K562 (cell line): Measurements from ENCODE around the gene METTL8. TPM values are rescaled to one million over a fixed set of nuclear protein-coding genes. Genes with fewer than 3 reads are reported as not detected.

Source experiments
- ATAC-seq: fragments of 200-7000 bp; cut with Tn5 transposase; 3 replicates; pipeline ENCODE4 v1.9.1; 2020; ENCODE audit warnings: moderate library complexity
- BruUV-seq: library from RNA; stranded (reverse); fragments of 400-500 nt; replicated peaks from 2 replicates; lab custom pipeline; 2021; lab: Mats Ljungman, UMichigan
- CTCF ChIA-PET: fragments of 300-600 bp; formaldehyde crosslinking; extraction: SDS; loops from one replicate; lab custom pipeline; 2021; ENCODE audit warnings: low intra/inter-chr PET ratio; lab: Yijun Ruan, JAX
- POLR2A ChIA-PET: fragments of 300-600, 350-650 bp; sonication (Branson Sonifier 250); formaldehyde crosslinking; extraction: SDS; loops from one replicate; lab custom pipeline; 2021; ENCODE audit warnings: antibody characterized with exemption, inconsistent platforms; lab: Yijun Ruan, JAX
- DNase-seq, 4 experiments: peaks; one replicate each; pipeline versions ENCODE4 v3.0.0 to v3.0.0-alpha.2; 2011 to 2018; ENCODE audit warnings: low spot score in 3 of 4, mixed read lengths in 3 of 4; ENCODE audit errors: extremely low read depth in 1 of 4
- FAIRE-seq: peaks from 2 replicates; lab custom pipeline; 2011; peaks lifted over from hg19 to GRCh38; lab: Jason Lieb, UNC
- H2AFZ ChIP-seq: 2 replicates; pipeline ENCODE4 v1.6.0; 2011; ENCODE audit warnings: low read depth, low read length, control low read depth, inconsistent platforms
- H3K27ac ChIP-seq: fragments of 200-600 bp; 3 replicates; pipeline ENCODE4 v1.8.0; 2011; ENCODE audit warnings: low read depth, mild to moderate bottlenecking, control low read depth, inconsistent platforms, low read length, moderate library complexity, mixed read lengths; ENCODE audit errors: extremely low read depth
- H3K27me3 ChIP-seq, 2 experiments: fragments of 300-600 bp in 1 of 2; 2 replicates in 1 of 2; 3 replicates in 1 of 2; pipeline versions ENCODE4 v1.6.0 to v1.8.0; 2011; ENCODE audit warnings: inconsistent platforms in 2 of 2, low read length in 2 of 2, mild to moderate bottlenecking in 1 of 2, mixed read lengths in 1 of 2, moderate library complexity in 1 of 2; ENCODE audit not compliant: control insufficient read depth in 2 of 2, insufficient read depth in 2 of 2
- H3K36me3 ChIP-seq: fragments of 300-600 bp; 3 replicates; pipeline ENCODE4 v1.8.0; 2011; ENCODE audit warnings: mild to moderate bottlenecking, low read length, inconsistent platforms; ENCODE audit not compliant: control insufficient read depth, insufficient read depth
- H3K4me1 ChIP-seq, 2 experiments: fragments of 200-600 bp in 1 of 2; replicated peaks in 1 of 2; 2 replicates in 1 of 2; 3 replicates in 1 of 2; pipeline versions ENCODE4 v1.5.1 to v1.8.0; 2011; ENCODE audit warnings: inconsistent platforms in 2 of 2, low read length in 2 of 2, mild to moderate bottlenecking in 1 of 2, mixed read lengths in 1 of 2, moderate library complexity in 1 of 2; ENCODE audit not compliant: control insufficient read depth in 2 of 2, insufficient read depth in 2 of 2
- H3K4me2 ChIP-seq: 2 replicates; pipeline ENCODE4 v1.6.1; 2011; ENCODE audit warnings: low read length, control low read depth, inconsistent platforms, mixed read lengths; ENCODE audit not compliant: insufficient read depth
- H3K4me3 ChIP-seq: fragments of 200-600 bp; sonication (generic), shearing (Covaris generic); 2 replicates; pipeline ENCODE4 v1.5.1; 2016; ENCODE audit warnings: control low read depth, inconsistent platforms
- H3K79me2 ChIP-seq: fragments of 200-600 bp; 3 replicates; pipeline ENCODE4 v1.8.0; 2011; ENCODE audit warnings: low read length, inconsistent platforms; ENCODE audit not compliant: control insufficient read depth, insufficient read depth
- H3K9ac ChIP-seq, 2 experiments: 2 replicates each; pipeline versions ENCODE4 v1.6.0 to v1.6.1; 2011; ENCODE audit warnings: low read depth in 2 of 2, low read length in 2 of 2, control low read depth in 1 of 2, inconsistent platforms in 1 of 2, mild to moderate bottlenecking in 1 of 2, mixed read lengths in 1 of 2; ENCODE audit not compliant: insufficient read depth in 1 of 2
- H3K9me1 ChIP-seq: one replicate; pipeline ENCODE4 v1.6.0; 2011; ENCODE audit warnings: inconsistent platforms, mild to moderate bottlenecking, low read length, moderate library complexity; ENCODE audit not compliant: control insufficient read depth, insufficient read depth
- H3K9me3 ChIP-seq: replicated peaks from 2 replicates; pipeline ENCODE4 v1.5.1; 2011; ENCODE audit warnings: low read depth, low read length, inconsistent platforms; ENCODE audit not compliant: control insufficient read depth, insufficient read depth
- H4K20me1 ChIP-seq: replicated peaks from 2 replicates; pipeline ENCODE4 v1.6.1; 2011; ENCODE audit warnings: low read length, inconsistent platforms, mixed read lengths; ENCODE audit not compliant: control insufficient read depth, insufficient read depth
- ARID4B ChIP-seq: sonication (generic); formaldehyde crosslinking; IDR thresholded peaks from 2 replicates; pipeline ENCODE4 v1.8.0; 2022; ENCODE audit warnings: mild to moderate bottlenecking, missing genetic modification reagents
- CLOCK ChIP-seq: fragments of 250-450 bp; sonication (Bioruptor Pico); IDR thresholded peaks from 2 replicates; pipeline ENCODE4 v1.4.0; 2020; ENCODE audit warnings: mild to moderate bottlenecking, moderate library complexity, borderline replicate concordance
- GABPA ChIP-seq: fragments of 200-800 bp; sonication (Bioruptor generic); conservative IDR thresholded peaks from 2 replicates; pipeline ENCODE4 v1.6.1; 2016; ENCODE audit warnings: low read depth, missing genetic modification characterization, missing compliant biosample characterization
- KDM4B ChIP-seq, 2 experiments: fragments of 450-650 bp in 1 of 2; sonication (generic) in 1 of 2; IDR thresholded peaks; 2 replicates each; pipeline ENCODE4 v1.6.1; 2016 to 2017; ENCODE audit warnings: borderline replicate concordance in 2 of 2, antibody characterized with exemption in 1 of 2, low read depth in 1 of 2, mild to moderate bottlenecking in 1 of 2
- MLLT1 ChIP-seq, 2 experiments: fragments of 450-650 bp; IDR thresholded peaks; 2 replicates each; pipeline ENCODE4 v1.6.1; 2016
- NCOR1 ChIP-seq: fragments of 450-650 bp; IDR thresholded peaks from 2 replicates; pipeline ENCODE4 v1.6.1; 2016; ENCODE audit warnings: mild to moderate bottlenecking, moderate library complexity
- SAFB2 ChIP-seq: fragments of 200-400 bp; formaldehyde crosslinking; IDR thresholded peaks from 2 replicates; pipeline ENCODE4 v1.6.1; 2018; ENCODE audit warnings: borderline replicate concordance, low read length, low read depth, moderate library complexity; ENCODE audit not compliant: severe bottlenecking
- SRSF9 ChIP-seq: fragments of 200-400 bp; formaldehyde crosslinking; IDR thresholded peaks from 2 replicates; pipeline ENCODE4 v1.6.1; 2017; ENCODE audit warnings: low read depth, low read length, borderline replicate concordance
- ZBTB17 ChIP-seq: fragments of 450-650 bp; formaldehyde crosslinking; IDR thresholded peaks from 2 replicates; pipeline ENCODE4 v1.4.0; 2020; ENCODE audit warnings: mild to moderate bottlenecking
- ZBTB43 ChIP-seq: sonication (generic); formaldehyde crosslinking; IDR thresholded peaks from 2 replicates; pipeline ENCODE4 v1.8.0; 2023; ENCODE audit warnings: mild to moderate bottlenecking, missing genetic modification reagents
- ZNF232 ChIP-seq: sonication (generic); formaldehyde crosslinking; IDR thresholded peaks from 2 replicates; pipeline ENCODE4 v1.8.0; 2022; ENCODE audit warnings: mild to moderate bottlenecking, missing genetic modification reagents
- in situ Hi-C: fragments of 300-500 bp; cut with MboI; formaldehyde crosslinking; loops from 4 replicates; pipeline ENCODE4 v1.15.0; 2018; ENCODE audit warnings: inconsistent platforms, mixed read lengths
- intact Hi-C: fragments of 100-400 bp; cut with micrococcal nuclease; formaldehyde crosslinking; loops from 2 replicates; pipeline ENCODE4 v1.14.2; 2022
- polyA plus RNA-seq, 8 experiments: library from polyadenylated mRNA; depleted of rRNA in 4 of 8; stranded (reverse) in 5 of 8; unstranded in 3 of 8; fragments of >200 nt; fragmentation: Nextera tagmentation in 2 of 8; fragmentation: Illumina TruSeq in 1 of 8; extraction: Ambion mirVana in 2 of 8; extraction: Trizol in 1 of 8; gene quantifications; 2 replicates each; pipeline versions ENCODE4 v1.2.1 to v1.2.3, GENCODE V29; 2011 to 2014; ENCODE audit warnings: inconsistent platforms in 1 of 8, missing spikeins in 1 of 8
- total RNA-seq, 7 experiments: library from RNA; depleted of rRNA in 6 of 7; stranded (reverse); fragments of >200 nt in 6 of 7; fragmentation: Illumina TruSeq in 2 of 7; extraction: Trizol in 2 of 7; gene quantifications; 2 replicates each; pipeline versions ENCODE4 v1.2.1 to v1.2.3, GENCODE V29; 2011 to 2021; ENCODE audit warnings: low replicate concordance in 1 of 7

The METTL8 gene
- total and polyA plus RNA-seq, 9 of the 15 experiments (the other 6 are each of a cell fraction or from before 2014, with no cell fraction given) = 12.9 to 52.6 (median 33.7) TPM

GRCh38 chr2:171441470-171441869, 7.7 kb upstream of the METTL8 start:
- ATAC-seq (peak; percentile 24; the same call in 1 of the 3 replicates), DNase-seq (no peak), FAIRE-seq (no peak)
- intact Hi-C loops = no loop called here
- BruUV-seq = no TSS peak
- Histone ChIP-seq H3K4me1 (no peaks in the 10 kb centered on the region), H3K79me2 (peaks cover 20% of the 10 kb centered on the region; the same call in 1 of the 3 replicates), H3K9me1 (no peaks in the 10 kb centered on the region), H3K9ac (peak overlapping the region in 1 of 2 experiments; percentile 22; a peak in 1 of 4 replicates), H3K9me3 (no peaks in the 10 kb centered on the region), H3K4me2 (no peak overlapping the region), H2AFZ (no peak overlapping the region), H3K36me3 (peaks cover 84% of the 10 kb centered on the region), H4K20me1 (no peaks in the 10 kb centered on the region), H3K27ac (no peak overlapping the region), H3K4me3 (no peak overlapping the region), H3K27me3 (no peaks in the 10 kb centered on the region)
- in situ Hi-C loops = no loop called here
- CTCF ChIA-PET = no interaction called here
- POLR2A ChIA-PET = interaction anchor here (1.0 to 1.2 kb wide), 4 partner anchors 9 to 80 kb away, joined by 3 to 5 read pairs (median 4); partner anchors contain the start of gene CYBRD1
- no peak for TF ChIP-seq GABPA (tag)
- no peak for TF ChIP-seq CLOCK (CRISPR knock-in tag)
- no peak for TF ChIP-seq SRSF9
- no peak for TF ChIP-seq ARID4B
- no peak for TF ChIP-seq ZBTB17 (CRISPR knock-in tag)
- TF ChIP-seq KDM4B (IDR thresholded peaks at IDR 0.05; ENCODE audit: borderline replicate concordance in 2 of 2, low read depth in 1 of 2) = no peak
- no peak for TF ChIP-seq ZNF232 (CRISPR knock-in tag)
- TF ChIP-seq NCOR1 = no peak
- no peak for TF ChIP-seq SAFB2
- TF ChIP-seq MLLT1 (IDR thresholded peaks at IDR 0.05) = no peak
- no peak for TF ChIP-seq ZBTB43 (CRISPR knock-in tag)
